ENCODE data around the gene PLCB2.

Gene PLCB2

DNA sequence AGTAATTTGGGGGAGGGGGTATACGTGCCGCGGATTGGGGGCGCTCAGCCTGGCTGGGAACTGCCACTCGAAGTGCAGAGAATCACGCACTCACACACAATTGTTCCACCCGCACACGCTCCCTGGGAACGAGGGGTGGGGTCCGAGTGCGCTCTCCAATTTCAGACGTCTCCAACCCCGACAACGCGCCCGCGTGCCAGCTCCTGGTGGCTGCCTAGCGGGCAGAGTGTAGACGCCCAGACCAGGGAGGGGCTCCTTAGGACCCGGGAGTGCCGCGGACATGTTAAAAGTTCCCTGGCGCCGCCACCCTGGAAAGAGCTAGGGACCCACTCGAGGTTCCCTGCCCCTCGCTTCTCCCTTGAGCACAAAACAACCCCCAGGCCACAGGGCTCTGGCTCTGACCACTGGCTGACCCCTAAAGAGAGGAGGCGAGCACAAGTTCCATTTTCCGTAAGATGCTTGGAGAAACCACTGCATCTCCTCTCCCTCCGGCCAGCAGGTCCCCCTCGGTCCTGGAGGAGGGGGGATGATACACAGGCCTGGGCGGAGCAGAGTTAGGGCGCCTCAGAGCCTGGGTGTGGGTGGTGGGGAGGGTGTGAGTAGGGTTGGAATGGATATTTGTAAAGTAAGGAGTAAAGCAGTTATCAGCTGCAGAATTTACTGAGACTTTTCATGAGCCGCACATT, 24.0 kb downstream of the PLCB2 start:
- no peak for DNase-seq

DNA sequence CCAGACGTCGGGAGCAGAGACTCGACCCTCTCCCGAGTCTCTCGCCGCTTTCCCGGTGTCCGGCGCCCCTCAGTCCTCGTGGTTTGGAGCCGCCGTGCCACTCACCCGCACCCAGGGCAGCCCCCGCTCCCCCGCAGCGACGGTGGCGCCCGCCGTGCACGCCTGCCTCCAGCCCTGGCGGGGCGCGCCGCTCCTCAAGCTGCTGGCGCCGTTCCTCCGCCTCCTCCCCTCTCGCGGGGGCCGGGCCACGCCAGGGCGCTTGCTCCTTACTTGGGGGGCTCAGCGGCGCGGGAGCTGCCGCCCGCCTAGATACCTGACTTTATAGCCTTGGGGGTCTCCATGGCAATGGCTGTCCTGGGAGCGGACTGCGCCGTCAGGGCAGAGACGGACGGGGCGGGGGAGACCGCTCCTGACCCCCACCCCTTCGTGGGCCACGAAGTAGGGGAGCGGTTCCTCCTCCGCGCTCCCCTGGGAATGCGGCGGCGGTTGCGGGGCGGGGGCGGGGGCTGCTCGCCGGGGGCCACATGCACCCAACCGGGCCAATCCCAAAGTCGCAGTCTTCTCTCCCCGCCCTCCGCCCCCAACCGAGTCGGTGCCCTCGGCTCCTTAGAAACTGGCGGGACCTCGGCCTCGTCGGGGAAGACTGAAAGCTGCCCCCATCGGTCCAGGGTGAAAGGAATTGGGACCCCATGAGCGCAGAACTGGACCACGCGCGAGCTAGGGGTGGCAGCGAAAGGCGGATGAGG, 24.7 kb downstream of the PLCB2 start, which contains the start of gene ANKRD63:
Gene ANKRD63, minus strand, starts transcription at position 196 of the 746 bp plus-strand sequence. CDS start 478 bp downstream, outside the sequence.
- no peak for DNase-seq

DNA sequence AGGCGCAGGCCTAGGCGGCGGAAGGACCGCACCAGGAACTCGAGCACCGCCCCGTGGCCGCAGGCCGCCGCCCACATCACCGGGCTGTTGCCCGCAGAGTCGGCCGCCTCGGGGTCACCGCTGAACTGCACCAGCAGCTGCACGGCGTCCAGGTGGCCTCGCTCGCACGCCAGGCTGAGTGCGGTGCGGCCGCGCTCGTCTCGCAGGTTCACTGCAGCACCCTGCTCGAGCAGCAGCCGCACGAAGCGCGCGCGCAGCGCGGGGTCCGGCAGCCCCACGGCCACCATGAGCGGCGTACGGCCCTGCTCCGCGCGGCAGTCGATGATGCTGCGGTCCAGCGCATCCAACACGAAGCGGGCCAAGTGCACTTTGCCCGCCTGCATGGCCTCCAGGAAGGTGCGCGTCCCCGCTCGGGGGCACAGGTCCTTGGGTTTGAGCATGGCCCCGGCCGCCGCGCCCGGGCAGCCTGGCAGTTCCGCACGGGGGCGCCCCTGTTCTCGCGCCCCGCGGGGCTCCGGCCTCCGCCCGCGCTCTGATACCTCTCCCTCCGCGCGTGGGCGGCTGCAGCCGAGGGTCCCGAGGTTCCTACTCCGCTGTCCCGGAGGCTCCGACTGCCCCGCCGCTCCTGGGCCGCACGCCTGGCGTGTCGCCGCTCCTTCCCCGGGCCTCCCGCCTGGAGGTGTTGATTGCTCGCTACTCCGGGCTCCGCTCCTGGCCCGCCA, 25.4 kb downstream of the PLCB2 start:
- peak; percentile 19 for DNase-seq

DNA sequence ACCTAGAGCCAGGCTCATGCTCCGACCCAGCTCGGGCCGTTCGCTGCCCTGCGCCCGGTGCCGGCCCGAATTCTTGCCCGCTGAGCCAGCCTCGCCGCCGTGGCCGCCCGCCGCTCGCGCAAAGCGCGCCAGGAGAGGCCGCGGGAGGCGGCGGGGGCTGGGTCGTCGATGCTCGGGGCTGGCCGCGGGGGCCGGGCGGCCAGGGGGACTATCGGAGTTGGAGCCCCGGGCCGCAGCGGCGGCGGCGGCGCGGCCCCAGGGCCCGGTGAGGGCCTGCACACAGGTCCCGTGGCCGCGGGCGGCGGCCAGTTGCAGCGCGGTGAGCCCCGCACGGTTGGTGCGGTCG, 26.0 kb downstream of the PLCB2 start:
- no peak for DNase-seq

DNA sequence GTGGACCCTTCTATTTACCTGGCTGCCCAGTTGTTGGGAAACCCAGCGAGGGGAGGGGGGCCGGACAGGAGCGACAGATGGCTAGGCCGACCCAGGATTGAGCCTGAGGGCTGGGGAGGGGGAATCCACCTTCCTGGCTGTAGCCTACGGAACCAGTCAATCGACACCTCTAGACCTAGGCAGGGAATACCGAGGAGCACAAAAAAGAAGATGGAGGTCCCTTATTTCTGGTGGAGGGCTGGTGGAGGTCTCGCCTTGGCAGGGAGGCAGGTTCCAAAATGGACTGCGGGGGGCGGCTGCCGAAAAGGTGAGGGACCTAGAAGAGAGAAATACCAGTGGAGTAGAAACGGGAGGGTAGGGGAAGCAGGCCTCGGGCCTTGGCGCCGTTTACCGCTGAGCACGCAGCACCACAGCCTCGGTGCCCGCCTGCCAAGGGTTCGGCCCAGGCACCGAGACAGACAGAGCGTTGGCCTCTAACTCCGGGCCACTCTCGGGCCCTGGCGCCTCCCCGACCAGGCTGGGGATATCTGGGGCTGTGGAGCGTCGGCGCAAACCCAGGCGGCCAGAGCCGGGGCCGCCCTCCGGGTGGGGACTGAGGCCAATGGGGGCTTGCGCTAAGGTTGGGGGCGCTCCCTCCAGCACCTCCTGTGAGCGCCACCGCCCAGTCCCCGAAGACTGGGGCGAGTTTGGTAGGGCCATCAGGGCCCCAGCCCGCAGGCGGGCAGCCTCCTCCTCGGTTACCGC, 26.5 kb downstream of the PLCB2 start:
- no peak for DNase-seq

DNA sequence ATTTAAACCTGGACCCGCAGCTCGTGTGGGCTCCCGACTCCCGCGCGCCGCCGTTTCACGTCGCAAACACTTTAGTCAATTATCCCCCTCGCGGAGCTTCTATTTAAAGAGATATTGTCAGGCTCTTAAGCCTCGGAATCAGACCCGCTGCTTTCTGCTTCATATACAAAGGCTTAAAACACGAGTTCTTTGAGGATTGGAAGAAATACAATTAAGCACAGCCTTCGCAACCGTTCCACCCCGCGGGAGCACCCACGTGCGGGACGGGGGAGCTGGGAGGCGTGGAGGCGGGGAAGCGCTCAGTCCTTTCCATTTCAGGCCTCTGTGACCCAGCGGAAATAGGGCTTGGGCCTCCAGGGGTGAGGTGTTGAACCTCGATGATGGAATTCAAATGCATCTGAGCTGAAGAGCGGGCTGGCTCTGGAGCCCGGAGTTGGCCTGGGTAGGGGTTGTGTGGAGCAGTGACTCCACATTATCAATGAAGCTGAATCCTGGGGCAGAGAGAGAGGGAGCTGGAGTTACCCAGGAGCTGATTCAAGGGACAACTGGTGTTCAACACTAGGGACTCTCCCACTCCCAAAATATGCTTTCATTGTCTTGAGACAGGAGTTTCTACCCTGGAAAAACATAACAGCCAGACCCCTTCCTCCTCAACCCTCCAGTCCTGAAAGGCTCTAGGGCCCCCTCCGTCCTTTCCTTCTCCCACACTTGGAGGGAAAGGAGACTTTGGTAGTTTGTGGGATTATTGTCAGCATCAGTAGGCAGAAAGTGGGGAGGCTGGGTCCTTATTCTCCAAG, 27.3 kb downstream of the PLCB2 start:
- no peak for DNase-seq

DNA sequence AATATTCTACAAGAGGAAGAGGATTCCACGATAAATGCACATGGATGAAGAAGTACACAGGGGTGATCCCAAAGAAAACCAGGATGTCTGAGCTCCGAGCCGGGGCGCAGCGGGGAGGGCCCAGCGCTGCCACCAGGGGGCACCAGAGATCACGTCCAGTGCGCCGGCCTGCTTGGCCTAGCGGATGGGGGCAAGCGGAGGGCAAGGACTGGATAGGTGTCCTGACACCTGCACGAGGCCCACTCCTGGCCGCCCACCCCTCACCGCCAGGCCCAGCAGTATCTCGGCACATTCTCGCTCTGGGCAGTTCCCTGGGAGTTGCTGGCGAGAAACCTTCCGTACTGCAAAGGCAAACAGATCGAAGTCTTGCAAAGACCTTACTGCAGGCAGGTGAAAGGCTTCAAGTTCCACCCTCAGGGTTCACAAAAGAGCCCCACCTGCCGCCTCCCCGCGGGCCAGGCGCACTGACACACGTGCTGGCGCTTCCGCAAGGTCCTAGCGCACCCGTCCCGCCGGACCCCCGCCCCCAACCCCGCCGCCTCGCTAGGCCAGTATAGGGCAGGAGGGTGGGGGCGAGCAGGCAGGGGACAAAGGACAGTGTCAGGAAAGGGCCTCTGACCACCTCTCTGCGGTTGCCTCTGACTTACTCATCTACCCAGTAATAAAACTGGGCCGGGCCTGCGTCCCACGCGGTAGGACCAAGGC, 28.1 kb downstream of the PLCB2 start:
- DNase-seq = no peak

DNA sequence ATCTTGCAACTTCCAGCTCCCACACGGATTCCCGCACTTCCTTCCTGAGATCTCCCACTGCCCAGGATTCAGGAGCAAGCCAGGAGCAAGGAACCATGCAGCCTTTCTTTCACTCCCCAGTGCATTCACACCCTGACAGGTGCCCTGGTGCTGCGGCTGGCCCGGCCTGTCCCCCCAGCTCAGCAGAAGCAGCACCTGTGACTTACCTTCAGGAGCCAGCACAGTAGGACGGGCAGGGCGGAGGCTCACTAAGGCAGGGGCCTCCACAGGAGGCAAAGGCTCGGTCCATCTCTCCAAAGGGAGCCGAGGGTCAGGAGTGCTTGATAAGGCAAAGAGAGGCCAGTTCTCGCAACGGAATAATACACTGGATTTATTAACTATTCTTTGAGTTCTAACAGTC, 29.7 kb downstream of the PLCB2 start:
- DNase-seq = no peak

DNA sequence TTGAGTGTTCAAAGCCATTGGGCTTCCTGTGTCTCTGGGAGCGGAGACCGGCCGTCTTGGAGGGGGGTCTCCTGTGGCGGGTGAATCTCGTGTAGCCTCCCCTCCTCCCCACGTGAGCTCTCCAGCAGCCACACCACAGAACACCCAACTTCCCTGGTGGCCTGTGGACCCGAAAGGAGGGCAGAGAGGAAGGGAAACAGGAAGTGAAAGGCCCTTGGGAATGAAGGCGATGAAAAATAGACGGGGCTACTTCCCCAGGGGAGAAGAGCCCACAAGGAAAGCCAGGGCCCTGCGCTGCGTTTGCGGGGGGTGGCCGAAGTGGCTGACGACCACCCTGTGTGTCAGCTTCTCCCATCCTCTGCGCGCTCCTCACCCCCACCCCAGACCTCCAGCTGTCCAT, 30.3 kb downstream of the PLCB2 start:
- no peak for DNase-seq

DNA sequence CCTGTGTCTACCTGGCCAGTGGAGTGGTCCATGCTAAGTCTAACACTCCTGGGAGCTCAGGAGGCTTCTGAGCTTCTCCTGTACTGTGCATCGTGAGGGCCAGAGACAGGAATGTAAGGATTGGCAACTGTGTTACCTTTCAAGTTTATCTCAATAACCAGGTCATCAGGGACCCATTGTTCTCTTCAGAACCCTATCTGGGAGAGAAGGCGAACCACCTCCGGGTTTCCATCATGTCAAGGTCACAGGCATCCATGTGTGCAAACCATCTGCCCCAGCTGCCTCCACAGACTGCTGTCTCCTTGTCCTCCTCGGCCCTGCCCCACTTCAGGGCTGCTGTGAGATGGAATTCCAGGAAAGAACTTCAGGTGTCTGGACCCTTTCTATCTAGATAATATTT, 30.8 kb downstream of the PLCB2 start:
- DNase-seq = no peak

DNA sequence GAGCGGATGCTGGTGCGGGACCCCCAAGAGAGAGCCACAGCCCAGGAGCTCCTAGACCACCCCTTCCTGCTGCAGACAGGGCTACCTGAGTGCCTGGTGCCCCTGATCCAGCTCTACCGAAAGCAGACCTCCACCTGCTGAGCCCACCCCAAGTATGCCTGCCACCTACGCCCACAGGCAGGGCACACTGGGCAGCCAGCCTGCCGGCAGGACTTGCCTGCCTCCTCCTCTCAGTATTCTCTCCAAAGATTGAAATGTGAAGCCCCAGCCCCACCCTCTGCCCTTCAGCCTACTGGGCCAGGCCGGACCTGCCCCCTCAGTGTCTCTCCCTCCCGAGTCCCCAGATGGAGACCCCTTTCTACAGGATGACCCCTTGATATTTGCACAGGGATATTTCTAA, 31.8 kb downstream of the PLCB2 start:
- DNase-seq = no peak

DNA sequence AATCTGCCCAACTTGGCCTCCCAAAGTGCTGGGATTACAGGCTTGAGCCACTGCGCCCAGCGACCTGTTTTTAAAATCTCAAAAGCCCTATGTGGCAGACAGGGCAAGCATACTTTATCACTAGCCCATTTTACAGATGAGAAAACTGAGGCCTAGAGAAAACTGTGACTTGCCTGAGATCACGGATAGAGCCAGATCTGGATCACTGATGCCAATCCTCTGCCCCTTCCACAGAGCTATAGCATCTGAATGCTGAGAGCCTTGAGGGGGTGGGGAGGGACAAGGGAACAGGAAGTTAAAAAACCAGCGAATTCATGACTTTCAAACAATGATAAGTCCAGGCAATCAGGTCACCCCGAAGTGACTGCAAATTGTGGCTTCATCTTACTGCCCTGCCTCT, 32.2 kb downstream of the PLCB2 start:
- no peak for DNase-seq

DNA sequence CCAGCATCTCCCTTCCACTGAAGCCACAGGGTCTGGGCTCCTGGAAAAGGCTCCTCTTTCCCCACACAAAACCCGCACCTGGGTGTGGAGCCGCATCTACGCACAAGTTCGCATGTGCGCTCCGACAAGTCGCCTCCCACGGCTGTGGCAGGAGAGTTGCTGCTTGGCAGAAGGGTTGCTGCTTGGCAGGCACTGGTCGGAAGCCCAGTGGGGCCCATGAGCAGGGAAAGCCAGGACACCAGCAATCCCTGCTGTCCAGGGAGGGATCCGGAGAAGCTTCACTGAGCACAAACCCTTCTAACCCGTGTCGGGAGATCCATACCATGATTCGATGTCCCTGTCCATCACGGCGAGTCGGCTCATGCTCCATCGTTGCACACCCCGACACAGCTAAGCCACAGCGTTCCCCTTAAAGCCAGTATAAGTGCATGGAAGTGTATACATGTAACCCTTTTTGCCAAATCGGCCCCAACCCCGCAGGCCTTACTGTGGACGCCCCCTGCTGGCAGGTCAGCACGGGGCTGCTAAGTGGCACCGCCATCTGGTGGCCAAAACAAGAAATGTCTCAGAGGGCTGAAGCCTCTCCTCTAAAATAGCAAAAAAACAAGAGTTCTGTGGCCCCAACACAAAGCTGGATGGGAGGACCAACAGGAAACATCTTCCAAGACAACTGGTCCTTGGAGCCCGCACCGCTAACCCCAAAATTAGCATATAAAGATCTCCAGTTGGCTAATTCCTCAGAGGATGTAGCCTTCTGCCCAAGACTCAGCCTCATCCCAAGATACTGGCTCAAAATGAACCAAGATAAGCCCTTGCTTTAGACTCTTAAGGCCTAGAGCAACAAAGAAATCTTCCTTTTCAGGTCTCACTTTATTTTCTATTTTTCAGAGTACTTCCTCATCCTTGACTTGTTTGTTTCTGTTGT, 33.1 kb downstream of the PLCB2 start:
- peak; percentile 56 for DNase-seq

DNA sequence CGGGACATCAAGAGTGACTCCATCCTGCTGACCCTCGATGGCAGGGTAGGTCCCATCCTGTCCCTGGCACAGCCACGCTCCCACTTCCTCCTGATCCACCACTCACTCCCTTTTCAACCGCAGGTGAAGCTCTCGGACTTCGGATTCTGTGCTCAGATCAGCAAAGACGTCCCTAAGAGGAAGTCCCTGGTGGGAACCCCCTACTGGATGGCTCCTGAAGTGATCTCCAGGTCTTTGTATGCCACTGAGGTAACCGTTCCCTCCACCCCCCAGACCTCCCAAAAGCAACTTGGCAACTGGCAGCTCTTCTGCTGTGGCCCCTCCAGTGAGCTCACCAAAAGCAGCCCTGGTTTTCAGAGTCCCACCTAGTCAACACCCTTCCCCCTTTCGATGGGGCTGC, 34.3 kb downstream of the PLCB2 start:
- DNase-seq = no peak

DNA sequence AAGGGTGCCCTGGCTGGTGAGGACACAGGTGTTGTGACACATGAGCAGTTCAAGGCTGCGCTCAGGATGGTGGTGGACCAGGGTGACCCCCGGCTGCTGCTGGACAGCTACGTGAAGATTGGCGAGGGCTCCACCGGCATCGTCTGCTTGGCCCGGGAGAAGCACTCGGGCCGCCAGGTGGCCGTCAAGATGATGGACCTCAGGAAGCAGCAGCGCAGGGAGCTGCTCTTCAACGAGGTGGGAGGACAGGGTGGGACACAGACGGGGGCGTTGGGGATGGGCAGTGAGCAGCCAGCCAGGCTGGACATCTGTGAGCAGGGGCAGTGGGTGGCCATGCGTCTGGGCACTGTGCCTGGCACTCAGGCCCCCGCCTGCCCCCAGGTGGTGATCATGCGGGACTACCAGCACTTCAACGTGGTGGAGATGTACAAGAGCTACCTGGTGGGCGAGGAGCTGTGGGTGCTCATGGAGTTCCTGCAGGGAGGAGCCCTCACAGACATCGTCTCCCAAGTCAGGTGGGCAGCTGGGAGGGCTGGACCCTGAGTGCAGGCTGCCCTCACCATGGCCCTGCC, 35.2 kb downstream of the PLCB2 start:
- DNase-seq = no peak

DNA sequence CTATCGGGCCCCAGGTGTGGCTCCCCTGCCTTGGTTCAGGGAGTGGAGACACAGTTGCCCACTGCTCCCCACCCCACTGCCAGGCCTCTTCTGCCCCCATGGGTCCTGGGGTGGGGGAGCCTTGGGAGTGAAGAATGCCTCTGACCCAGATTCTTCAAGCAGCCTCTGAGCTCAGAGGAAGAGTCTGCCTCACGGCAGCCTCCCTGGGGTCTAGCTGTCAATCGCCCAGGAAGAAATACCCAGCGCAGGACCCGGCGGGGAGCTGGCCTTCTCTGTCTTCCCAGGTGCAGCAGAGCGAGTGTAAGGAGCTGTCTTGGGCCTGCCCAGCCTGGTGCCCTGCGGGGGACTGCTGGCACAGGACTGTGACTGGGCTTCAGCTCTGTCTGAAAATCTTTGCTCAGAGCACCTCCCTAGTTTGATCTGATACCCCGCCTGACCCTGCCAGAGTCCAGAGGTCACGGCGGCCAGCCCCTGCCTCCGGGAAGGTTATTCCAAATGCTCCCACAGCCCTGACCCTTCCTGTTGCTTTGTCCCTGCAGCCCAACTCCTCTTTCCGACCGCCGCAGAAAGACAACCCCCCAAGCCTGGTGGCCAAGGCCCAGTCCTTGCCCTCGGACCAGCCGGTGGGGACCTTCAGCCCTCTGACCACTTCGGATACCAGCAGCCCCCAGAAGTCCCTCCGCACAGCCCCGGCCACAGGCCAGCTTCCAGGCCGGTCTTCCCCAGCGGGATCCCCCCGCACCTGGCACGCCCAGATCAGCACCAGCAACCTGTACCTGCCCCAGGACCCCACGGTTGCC, 35.9 kb downstream of the PLCB2 start:
- DNase-seq = no peak

DNA sequence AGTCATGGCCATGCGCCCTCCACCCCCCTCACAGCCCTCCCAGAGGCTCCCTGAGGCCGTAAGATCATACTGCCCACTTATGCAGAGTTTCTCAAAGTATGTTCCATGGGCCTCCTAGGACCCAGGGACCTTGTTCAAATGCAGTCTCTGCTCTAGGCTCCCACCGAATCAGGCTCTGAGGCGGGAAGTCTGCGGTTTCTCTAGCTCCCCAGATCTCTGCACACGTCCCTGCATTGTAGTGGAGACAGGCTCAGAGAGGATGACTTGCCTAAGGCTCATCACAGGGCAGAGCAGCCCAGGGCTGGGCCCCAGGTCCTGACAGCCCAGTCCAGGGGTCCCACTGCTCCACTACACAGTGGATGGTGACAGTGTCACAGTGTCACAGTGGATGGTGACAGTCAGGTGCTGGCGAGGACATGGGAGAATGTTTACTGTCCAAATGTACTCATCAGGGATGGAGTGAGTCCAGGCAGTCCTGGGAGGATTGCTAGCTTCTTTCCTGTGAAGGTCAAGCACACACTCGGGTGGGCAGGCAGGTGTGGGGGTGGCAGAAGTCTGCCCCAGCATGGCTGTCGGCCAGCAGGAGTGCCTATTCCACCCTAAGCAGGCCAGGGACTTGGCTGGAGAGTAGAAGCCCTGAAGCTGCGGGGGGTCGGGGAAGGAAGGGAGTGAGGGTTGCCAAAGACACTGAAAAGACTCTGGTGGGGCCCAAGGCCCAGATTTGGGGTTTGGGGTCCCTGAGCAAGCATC, 37.3 kb downstream of the PLCB2 start:
- no peak for DNase-seq

DNA sequence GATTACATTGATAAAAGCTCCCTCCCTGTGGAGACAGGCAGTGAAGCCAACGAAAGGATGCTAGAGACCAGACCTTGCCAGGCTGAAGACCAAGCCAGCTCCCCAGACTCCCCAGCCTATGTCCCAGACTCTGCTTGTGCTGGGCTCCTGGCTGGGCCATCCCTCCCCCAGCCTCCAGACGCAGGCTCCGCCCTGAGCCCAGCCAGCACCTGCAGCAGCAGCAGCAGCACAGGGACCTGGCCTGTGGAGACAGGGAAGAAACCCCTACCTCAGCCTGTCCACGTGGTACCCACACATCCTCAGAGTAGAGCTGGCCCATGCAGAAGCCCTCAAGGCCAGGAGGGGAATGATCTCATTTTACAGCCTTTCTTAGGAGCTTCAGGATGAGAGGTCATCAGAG, 38.1 kb downstream of the PLCB2 start:
- DNase-seq = no peak

DNA sequence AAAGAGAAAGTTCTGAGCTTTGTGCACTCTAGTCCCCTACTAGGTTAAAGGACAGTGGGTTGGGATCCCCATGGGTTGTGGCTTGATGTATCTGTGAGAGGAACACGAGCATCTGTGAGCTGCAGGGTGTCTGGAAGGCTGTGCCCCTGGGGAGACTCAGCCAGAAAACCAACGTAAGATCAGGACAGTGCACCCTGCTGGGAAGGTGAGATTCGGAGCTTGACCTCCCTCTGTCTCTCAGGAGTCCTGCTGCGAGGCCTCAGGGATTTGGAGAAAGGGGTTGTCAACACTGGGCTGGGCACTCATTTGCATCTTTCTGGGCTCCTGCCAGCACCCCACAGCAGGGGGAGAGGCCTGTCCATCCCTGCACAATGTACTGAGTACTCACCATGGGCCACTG, 40.1 kb downstream of the PLCB2 start:
- DNase-seq = no peak

Data from NCI-H1105 (cell line).